HG03469 (cell line): ENCODE data around the gene SKAP1.

Experiments
- ATAC-seq: cut with Tn5 transposase; IDR thresholded peaks from one replicate; pipeline ENCODE4 v1.9.1; 2021; ENCODE audit warnings: mild to moderate bottlenecking, moderate library complexity, moderate number of reproducible peaks; ENCODE audit not compliant: unreplicated experiment

SKAP1 gene

DNA sequence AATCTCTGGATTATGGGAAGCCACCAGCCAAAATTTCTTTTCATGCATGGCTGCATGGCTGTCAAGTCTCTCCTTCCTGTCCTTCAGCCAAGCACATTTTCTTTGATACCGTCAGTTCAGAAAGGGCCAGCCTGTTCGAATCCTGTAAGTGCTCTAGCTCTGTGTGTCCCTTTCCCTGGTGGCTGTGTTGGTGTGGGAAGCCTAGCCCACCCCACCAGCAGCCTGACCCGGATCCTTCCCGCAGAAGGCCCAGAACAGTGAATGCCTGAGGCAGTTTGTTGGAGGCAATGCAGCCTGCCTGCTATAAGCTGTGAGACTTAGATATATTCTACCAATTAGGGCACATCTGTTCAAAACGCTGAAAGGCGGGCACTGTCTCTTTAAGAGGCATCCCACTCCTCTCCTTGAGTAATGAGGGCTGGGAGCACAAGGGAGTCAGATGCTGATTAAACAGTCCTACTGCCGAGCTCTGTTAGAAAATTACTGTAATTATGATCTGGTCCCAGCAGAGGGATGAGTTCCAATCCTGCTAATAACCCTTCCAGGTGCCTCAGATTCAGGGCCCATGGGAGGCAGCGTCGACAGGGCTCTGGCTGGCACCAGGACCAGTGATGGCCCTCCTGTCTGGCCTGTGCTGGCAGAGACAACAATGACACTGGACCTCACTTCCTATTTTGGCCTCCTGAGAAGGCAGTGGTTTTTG lies 304.0 kb downstream of the SKAP1 start:
- no peak for ATAC-seq

DNA sequence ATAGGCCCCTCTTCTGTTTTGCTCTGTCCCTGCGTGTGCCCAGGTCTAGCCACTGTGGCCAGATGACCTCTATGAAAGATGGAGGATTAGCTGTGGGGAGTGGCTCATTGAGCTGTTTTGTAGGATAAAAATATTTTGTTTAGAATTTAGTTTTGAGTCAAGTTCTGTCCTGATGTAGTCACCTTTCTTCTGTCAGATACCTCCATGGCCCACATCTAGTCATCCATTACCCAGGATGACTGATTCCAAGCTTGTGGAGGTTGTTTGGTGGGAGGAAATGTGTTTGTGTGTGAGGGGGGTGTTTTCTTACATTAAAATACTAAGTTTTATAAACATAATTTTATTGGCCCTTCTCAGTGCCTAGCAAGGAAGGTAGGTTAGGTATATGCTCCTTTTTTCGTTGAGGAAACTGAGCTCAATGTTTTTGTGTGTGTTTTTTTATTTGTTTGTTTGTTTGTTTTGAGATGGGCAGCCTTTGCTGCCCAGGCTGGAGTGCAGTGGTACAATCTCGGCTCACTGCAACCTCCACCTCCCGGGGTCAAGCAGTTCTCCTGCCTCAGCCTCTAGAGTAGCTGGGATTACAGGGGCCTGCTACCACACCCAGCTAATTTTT lies 306.1 kb downstream of the SKAP1 start:
- ATAC-seq, result no peak

DNA sequence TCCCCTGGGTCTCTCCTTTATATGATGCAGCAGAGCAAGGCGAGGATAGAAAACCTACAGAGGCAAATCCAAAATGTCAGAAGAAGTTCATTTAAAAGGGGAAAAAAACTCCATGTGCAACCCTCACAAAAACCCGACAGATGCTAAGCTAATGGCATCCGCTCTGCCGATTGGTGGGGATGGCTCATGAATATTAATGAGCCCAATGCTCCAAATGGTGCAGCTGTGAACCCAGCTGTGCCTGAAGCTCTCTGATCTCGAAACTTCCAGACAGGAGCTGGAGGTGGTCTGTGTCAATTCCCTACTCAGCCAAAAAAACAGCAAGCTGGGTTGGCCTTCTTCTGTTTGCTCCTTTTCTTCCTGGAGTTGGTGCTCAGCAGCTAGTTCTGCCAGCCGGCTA lies 306.9 kb downstream of the SKAP1 start:
- ATAC-seq, result no peak

DNA sequence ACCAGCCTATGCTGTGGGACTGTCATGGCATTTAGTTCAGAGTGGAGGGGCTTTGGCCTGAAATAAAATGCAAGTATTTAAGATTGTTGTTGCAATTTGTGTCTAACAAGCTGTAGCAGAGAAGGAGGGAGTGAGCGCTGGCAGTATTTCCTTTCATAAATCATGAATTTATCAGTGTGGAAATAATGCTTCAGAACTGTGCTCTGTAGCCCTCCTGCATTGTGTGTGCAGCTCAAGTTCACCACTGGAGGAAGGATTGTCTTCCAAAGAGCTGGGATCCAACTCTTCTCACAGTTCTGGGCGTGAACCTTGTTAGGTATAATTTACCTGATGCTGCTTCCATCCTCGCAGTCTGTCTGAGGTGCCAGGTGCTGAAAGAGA lies 307.4 kb downstream of the SKAP1 start:
- no peak for ATAC-seq

DNA sequence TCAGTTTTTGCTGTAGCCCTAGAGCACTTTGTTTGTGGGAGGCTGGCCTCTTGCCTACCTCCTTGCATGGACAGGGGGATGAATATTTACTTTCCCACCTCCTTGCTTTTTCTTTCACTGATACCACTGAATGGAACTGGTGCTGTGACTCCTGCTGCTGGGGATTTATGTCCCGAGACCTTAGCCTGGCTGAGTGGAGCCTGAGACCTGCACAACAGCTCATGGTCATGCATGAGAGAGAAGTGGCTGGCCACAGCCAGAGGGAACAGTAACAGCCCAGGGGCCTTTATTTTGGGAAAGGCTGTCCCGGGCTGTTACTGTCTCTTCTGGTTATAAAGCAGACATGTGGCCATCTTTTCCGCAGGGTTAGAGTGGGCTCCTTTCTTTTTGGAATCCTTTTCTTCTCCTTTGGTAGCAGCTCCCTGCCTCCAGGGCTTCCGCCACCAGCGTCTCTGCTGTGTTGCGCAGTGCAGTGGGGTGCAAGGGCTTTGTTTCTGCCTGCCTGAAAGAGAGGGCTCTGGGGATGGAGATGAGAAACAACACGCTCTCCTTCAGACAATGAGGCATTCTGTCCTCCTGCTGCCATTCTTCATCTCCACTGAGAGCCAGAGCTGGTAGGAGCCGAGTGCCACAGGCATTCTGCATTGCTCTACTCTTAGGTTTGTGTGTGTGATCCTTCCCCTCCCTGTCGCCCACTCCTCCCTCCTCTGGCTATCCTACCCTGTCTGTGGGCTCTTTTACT lies 307.9 kb downstream of the SKAP1 start:
- ATAC-seq, result no peak

DNA sequence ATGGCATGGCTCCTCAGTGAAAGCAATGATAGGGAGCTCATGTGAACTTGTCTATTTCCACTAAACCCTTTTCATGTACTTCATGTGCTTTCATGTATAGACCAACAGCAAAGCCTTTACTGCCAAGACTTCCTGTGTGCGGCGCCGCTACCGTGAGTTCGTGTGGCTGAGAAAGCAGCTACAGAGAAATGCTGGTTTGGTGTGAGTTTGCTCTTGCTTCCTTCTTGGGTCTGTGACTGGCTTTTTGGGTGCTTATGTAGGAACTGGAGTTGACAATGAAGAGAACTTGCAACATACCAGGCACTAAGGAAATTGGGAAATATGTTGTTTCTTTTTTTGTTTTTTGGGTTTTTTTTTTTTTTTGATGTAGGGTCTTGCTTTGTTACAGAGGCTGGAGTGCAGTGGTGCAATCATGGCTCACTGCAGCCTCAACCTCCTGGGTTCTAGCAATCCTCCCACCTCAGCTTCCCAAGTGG lies 316.8 kb downstream of the SKAP1 start:
- no peak for ATAC-seq

DNA sequence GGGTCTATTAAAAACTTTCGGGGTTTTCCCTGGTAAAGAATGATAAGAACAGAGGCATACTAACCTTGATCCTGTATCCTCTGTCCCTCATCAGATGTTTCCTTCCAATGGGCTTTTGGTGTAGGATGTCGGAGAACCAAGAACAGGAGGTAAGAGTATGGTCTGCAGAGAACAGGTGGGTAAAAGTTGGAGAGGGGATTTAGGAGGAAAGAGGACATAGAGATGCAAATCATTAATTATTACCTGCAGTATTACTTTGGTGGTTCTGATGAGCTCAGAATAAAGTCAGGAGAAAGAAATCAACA lies 318.1 kb downstream of the SKAP1 start:
- ATAC-seq, result no peak

DNA sequence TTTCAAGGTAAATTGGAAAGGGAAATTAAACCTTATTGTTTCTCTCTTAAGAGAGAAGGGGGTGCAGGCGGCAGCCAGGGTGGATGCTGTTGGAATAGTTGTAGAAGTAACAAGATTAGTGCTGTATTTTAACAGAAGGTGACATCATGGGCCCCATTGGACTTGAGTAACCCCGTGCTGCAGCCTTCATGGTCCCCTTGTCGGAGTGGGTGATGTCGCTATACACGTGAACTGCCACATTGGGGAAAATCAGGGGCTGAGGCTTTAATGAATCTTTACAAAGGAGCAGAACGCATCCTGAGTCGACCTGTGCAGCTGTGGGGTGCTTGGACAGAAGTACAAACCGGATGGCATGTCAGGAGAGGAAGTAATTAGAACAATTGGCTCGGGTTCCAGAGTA lies 319.3 kb downstream of the SKAP1 start:
- ATAC-seq, result no peak

DNA sequence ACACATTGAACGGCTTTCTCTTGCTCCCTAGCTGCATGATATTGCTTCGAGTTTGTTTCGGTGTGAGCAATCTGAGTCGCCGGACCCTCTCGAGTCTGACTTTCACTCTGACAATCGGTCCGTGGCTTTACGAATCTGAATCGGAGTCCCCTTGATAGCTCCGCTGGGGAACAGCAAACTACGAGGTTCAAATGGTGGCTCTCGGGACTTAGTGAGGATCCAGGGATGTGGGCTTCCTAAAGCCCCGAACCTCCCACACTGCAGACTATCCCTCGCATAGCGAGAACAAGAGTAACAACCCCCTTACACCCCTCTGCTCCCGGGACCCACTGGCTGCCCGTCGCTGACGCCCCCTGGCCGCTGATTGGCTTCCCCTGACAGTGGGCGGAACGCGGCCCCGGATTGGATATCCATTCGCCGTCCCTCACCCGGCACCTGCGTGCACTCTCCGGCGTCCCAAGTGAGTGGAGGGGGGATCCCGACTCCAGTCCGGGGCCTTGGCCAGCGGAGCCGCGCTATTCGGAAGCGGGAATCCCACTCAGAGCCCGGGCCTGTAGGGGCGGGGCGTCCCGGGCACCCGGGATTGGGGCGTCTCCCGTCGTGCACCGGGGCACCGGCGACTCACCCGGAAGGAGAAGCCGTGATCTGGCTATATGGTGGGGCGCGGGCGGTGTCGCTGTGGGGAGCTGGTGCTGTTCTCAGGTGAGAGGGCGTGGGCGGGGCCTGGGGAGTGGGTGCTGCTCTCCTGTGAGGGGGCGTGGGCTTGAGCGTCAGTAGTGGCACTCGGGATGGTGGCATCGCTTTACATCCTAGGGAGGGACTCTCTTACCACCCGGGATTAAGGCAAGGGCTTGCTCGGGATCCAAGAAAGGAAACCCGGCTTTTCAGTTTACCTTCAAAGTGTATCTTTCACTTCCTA lies 322.6 kb downstream of the SKAP1 start, which contains the start of gene SNX11:
Gene SNX11, plus strand, starts transcription at position 630 of the 919 bp plus-strand sequence. CDS start 4,278 bp downstream, outside the sequence.
- peak; percentile 57 for ATAC-seq

DNA sequence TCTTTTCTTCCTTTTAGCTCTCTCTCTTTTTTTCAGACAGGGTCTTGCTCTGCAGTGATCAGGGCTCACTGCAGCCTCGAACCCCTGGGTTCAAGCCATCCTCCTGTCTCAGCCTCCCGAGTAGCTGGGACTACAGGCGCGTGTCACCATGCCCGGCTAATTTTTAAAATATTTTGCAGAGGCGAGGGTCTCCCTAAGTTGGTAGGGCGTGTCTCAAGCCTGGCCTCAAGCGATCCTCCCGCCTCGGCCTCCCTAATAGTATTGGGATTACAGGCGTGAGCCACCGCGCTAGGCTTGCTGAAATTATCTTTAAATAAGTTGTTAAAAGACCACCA lies 323.2 kb downstream of the SKAP1 start:
- ATAC-seq, result no peak

DNA sequence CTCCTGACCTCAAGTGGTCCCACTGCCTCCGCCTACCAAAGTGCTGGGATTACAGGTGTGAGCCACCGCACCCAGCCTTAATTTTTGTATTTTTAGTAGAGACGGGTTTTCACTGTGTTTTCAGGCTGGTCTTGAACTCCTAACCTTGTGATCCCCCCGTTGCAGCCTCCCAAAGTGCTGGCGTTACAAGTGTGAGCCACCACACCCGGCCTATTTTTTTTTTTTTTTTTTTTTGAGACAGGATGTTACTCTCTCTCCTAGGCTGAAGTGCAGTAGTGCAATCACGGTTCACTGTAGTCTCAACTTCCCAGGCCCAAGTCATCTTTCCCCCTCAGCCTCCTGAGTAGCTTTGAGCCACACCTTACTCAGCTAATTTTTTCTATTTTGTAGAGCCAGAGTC lies 325.6 kb downstream of the SKAP1 start:
- ATAC-seq, result no peak

DNA sequence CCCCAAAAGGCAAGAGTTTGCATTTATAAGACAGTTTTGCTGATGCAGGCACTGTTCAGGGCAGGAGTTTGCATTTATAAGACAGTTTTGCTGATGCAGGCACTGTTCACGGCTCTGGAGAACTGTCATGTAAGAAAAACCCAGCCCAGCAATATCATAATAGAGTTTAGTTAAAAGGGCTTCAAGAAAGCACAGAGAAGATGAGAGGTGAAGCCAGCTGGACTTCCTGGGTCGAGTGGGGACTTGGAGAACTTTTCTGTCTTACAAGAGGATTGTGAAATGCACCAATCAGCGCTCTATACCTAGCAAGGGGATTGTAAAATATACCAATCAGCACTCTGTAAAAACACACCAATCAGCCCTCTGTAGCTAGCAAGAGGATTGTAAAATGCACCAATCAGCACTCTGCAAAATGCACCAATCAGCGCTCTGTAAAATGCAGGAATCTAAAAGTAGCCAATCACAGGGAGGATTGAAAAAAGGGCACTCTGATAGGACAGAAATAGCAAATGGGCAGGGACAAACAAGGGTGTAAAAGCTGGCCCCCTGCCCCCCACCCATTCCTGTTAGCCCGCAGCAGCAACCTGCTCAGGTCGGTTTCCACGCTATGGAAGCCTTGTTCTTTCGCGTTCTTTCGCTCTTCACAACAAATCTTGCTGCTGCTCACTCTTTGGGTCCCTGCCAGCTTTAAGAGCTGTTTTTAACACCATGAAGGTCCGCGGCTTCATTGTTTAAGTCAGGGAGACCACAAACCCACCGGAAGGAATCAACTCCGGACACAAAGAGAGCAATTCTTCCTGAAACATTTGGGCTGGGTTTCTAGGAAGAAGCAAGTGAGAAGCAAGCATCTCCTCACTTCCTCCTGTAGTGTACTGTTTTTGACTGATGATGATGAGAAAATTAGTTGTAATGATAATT lies 327.0 kb downstream of the SKAP1 start:
- ATAC-seq, result no peak

DNA sequence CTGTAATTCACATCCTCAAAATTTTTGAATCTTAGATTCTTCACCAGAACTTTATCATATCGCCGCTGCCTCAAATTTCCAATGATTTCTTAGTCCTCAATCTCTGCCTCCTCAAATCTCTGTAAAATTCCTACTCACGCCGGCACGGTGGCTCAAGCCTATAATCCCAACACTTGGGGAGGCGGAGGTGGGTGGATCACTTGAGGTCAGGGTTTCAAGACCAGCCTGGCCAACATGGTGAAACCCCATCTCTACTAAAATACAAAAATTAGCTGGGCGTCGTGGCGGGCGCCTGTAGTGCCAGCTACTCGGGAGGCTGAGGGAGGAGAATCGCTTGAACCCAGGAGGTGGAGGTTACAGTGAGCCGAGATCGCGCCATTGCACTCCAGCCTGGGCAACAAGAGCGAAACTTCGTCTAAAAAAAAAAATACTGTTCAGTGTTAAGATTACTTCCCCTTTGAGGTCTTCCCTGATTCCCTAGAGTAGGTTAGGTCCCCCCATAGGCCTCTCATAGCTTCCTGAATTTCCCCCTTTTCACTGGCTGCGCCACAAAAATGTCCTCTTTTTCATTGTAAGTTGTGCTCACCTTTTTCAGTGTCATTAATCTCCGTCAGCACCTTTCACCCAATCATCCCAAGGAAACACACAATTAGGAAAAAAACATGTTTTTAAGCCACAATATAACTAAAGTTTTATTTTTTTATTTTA lies 327.8 kb downstream of the SKAP1 start:
- no peak for ATAC-seq

DNA sequence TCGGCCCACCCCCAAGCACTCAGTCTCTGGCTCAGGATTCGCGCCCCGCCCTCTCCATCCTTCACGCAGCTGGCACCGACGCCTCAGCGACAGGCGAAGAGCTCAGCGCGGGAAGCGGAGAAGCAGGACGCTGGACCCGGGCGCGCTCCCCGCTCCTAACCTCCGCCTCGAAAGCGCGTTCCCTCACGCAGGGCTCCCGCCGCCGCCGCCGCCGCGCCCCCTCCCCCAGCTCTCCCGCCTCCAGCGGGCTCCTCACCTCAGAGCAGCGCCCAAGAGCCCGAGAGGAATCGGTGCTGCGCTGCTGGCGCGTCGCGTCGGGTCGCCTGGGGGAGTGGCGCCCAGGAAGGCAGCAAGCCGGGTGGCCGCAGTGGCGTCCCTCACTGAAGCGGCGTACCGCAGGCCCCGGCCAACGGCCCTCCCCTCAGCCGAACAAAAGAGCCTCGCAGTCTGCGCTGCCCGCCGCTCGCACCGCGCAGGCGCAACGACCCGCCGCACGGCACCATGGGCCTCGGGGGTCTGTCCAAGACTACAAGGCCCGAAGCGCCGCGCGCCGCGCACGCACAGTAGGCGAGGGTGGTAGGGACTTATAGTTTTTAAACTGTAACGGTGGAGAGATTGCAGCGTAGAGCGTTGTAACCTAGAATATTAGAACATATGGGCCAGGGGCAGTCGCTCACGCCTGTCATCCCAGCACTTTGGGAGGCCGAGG lies 328.8 kb downstream of the SKAP1 start, which contains the start of gene CBX1:
Gene CBX1, minus strand, starts transcription at position 467 of the 709 bp plus-strand sequence. CDS start 24,474 bp downstream, outside the sequence.
- peak; percentile 84 for ATAC-seq

DNA sequence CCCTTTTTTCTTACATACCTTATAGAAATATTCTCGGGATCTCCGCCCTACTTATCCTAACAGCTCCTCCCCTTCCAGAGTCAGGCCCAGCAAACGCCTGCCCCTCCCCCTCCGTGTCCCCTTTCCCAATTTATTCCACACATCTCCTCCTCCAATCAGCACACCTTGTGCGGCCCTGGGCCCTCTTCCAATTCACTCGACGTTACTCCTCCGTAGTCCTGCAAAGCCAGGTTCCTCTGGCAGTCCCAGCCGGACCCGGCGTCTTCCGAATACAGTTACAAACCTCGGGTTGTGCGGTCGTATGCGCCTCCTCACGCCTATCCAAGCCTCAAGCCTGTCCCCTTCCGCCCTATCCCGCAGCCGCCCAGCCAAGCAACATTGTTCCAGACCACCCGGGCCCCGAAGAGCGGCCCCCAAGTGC lies 329.4 kb downstream of the SKAP1 start:
- ATAC-seq, result no peak

DNA sequence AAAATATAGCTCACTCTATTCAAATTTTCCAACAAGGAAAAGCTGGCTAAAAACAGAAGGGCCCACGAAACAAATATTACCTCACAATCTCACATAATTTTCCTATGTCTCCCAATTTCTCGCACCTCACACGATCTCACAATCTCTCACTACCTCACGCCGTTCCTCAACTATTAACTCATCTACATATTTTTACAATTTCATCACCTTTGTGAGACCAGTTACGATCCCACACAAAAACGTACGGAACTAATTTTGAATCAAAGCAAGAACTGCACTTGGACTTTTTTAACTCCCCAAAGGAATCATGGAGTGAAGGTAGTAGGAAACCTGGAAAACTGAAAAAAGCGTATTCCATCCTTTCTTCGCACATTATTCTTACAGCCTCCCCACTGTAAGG lies 329.9 kb downstream of the SKAP1 start:
- ATAC-seq, result no peak

DNA sequence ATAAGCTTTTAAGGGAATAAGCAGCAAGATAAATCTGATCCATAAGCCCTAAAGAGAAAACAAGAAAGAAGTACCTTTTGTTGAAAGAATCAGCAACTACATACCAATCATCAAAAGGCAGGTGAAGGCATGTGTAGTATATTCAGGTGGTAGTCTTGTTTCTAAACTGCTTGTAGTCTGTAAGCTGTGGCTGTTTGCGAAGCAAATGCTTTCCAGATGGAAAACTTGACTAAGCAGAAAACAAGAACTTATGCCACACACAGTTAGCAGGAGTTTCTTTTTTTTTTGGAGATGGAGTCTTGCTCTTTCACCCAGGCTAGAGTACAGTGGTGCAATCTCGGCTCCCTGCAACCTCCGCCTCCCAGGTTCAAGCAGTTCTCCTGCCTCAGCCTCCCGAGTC lies 334.4 kb downstream of the SKAP1 start:
- no peak for ATAC-seq

DNA sequence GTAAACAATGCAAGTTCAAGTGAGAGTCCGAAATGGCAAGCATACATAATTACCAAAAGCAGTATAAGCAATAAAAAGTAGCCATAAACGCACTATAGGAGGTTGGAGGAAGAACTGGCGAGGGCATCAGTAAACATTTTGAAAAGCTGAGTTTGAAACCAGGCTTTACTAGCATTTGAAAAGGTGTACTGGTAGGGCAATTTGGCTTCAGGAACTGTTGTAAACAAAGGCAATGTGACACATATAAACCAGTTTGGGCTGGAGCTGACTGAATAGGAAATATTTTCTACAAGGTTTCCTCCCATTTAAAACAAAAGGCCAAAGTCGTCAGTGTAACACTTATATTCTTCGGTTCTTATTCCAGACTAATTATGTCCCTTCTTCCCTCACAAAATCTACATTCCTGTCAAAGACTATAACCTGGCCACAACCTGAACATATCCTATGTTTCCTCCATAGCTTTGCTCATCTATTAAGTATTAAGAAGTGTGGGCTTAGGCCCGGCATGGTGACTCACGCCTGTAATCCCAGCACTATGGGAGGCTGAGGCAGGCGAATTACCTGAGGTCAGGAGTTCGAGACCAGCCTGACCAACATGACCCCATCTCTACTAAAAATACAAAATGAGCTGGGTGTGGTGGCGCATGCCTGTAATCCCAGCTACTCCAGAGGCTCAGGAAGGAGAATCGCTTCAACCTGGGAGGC lies 336.5 kb downstream of the SKAP1 start:
- no peak for ATAC-seq
